Liver (tissue), 3 donors: ENCODE measurements around the gene HASPIN.

ENCODE experiments used
- EGR1 ChIP-seq, 2 donors: IDR thresholded peaks; 2 replicates each; pipeline ENCODE4 v1.6.1; 2016 to 2018; ENCODE audit warnings: antibody characterized with exemption in 2 of 2, low read depth in 2 of 2
- GABPA ChIP-seq, 2 donors: IDR thresholded peaks in 1 of 2; conservative IDR thresholded peaks in 1 of 2; 2 replicates each; pipeline ENCODE4 v1.6.1; 2016; ENCODE audit warnings: antibody characterized with exemption in 2 of 2, mild to moderate bottlenecking in 1 of 2, moderate library complexity in 1 of 2
- HNF4A ChIP-seq, 2 donors: conservative IDR thresholded peaks; 2 replicates each; pipeline ENCODE4 v1.6.1; 2016; ENCODE audit warnings: antibody characterized with exemption in 2 of 2, mild to moderate bottlenecking in 2 of 2
- MAX ChIP-seq: IDR thresholded peaks from 2 replicates; pipeline ENCODE4 v1.6.1; 2016; ENCODE audit warnings: antibody characterized with exemption
- RAD21 ChIP-seq, 2 donors: IDR thresholded peaks; 2 replicates each; pipeline ENCODE4 v1.6.1; 2016; ENCODE audit warnings: antibody characterized with exemption in 2 of 2, mild to moderate bottlenecking in 2 of 2
- TAF1 ChIP-seq: conservative IDR thresholded peaks from 2 replicates; pipeline ENCODE4 v1.6.1; 2016; ENCODE audit warnings: antibody characterized with exemption, mild to moderate bottlenecking
- TF ChIP-seq, protein P1 (sequence below): IDR thresholded peaks from 2 replicates; pipeline ENCODE4 v1.6.1; 2016; ENCODE audit warnings: antibody characterized with exemption, mild to moderate bottlenecking
- TF ChIP-seq, protein P2 (sequence below): fragments of 150-350 bp; IDR thresholded peaks from 2 replicates; pipeline ENCODE4 v1.5.1; 2017; ENCODE audit warnings: improper control_type of control experiment, low read depth, low read length; ENCODE audit not compliant: missing input control
- donor health status: healthy.
- donor health status: healthy.

DNA sequence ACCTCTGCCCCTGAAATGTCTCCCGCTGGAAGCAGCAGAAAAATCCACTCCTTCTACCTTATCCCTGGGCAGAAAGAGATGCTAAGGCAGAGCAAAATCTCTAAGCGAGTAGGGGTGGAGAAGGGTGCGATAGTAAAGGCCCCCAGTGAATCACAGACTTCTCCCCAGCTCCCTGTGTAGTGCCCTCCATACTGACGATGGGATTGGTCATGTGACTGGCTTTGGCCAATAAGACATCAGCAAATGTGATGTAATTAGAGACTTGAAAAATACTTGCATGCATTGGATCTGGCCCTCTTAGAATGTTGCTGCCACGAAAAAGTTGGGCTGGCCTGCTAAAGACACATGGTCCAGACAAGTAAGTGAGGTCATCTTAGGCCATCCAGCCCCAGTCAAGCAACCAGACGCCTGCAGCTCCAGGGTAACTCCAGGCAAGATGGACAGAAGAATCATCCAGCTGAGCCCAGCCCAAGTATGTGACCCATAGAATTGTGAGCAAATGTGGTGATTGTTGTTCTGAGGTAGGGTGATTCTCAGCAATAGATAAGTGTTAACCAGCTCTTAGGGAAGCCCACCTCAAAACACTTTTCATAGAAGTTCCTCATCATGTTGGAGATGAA lies 36.0 kb downstream of the HASPIN start:
- TF ChIP-seq, protein P1, sequence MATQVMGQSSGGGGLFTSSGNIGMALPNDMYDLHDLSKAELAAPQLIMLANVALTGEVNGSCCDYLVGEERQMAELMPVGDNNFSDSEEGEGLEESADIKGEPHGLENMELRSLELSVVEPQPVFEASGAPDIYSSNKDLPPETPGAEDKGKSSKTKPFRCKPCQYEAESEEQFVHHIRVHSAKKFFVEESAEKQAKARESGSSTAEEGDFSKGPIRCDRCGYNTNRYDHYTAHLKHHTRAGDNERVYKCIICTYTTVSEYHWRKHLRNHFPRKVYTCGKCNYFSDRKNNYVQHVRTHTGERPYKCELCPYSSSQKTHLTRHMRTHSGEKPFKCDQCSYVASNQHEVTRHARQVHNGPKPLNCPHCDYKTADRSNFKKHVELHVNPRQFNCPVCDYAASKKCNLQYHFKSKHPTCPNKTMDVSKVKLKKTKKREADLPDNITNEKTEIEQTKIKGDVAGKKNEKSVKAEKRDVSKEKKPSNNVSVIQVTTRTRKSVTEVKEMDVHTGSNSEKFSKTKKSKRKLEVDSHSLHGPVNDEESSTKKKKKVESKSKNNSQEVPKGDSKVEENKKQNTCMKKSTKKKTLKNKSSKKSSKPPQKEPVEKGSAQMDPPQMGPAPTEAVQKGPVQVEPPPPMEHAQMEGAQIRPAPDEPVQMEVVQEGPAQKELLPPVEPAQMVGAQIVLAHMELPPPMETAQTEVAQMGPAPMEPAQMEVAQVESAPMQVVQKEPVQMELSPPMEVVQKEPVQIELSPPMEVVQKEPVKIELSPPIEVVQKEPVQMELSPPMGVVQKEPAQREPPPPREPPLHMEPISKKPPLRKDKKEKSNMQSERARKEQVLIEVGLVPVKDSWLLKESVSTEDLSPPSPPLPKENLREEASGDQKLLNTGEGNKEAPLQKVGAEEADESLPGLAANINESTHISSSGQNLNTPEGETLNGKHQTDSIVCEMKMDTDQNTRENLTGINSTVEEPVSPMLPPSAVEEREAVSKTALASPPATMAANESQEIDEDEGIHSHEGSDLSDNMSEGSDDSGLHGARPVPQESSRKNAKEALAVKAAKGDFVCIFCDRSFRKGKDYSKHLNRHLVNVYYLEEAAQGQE, result no peak
- no peak for TF ChIP-seq MAX
- TF ChIP-seq, protein P2, sequence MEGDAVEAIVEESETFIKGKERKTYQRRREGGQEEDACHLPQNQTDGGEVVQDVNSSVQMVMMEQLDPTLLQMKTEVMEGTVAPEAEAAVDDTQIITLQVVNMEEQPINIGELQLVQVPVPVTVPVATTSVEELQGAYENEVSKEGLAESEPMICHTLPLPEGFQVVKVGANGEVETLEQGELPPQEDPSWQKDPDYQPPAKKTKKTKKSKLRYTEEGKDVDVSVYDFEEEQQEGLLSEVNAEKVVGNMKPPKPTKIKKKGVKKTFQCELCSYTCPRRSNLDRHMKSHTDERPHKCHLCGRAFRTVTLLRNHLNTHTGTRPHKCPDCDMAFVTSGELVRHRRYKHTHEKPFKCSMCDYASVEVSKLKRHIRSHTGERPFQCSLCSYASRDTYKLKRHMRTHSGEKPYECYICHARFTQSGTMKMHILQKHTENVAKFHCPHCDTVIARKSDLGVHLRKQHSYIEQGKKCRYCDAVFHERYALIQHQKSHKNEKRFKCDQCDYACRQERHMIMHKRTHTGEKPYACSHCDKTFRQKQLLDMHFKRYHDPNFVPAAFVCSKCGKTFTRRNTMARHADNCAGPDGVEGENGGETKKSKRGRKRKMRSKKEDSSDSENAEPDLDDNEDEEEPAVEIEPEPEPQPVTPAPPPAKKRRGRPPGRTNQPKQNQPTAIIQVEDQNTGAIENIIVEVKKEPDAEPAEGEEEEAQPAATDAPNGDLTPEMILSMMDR, result no peak
- TF ChIP-seq HNF4A (conservative IDR thresholded peaks at IDR 0.05), result no peak
- TF ChIP-seq GABPA (IDR thresholded peaks at IDR 0.05 in 1 of 2, conservative IDR thresholded peaks at IDR 0.05 in 1 of 2), result no peak
- TF ChIP-seq TAF1, result no peak
- TF ChIP-seq EGR1 (IDR thresholded peaks at IDR 0.05; ENCODE audit: low read depth in 2 of 2), result no peak
- TF ChIP-seq RAD21 (IDR thresholded peaks at IDR 0.05), result no peak
